Activated naive CD8-positive, alpha-beta T cell treated with anti-CD3 and anti-CD28 coated beads for 36 hours (primary cell): ENCODE data around the gene PSMD11. TPM values are rescaled to one million over a fixed set of nuclear protein-coding genes. Genes with fewer than 3 reads are reported as not detected.

Experiments
- DNase-seq: peaks from one replicate; pipeline ENCODE4 v3.0.0; 2021
- H3K27ac Mint-ChIP-seq: one replicate; pipeline ENCODE4 v1.8.0; 2022; ENCODE audit warnings: mild to moderate bottlenecking, moderate library complexity, mixed read lengths
- H3K27me3 Mint-ChIP-seq: one replicate; pipeline ENCODE4 v1.8.0; 2022; ENCODE audit warnings: mild to moderate bottlenecking, mixed read lengths
- H3K36me3 Mint-ChIP-seq: one replicate; pipeline ENCODE4 v1.8.0; 2021; ENCODE audit warnings: mild to moderate bottlenecking, mixed read lengths
- H3K4me1 Mint-ChIP-seq: one replicate; pipeline ENCODE4 v1.8.0; 2021; ENCODE audit warnings: mixed read lengths
- H3K4me3 Mint-ChIP-seq: one replicate; pipeline ENCODE4 v1.8.0; 2022; ENCODE audit warnings: mild to moderate bottlenecking, moderate library complexity, mixed read lengths
- H3K9me3 Mint-ChIP-seq: one replicate; pipeline ENCODE4 v1.8.0; 2022; ENCODE audit warnings: mixed read lengths
- total RNA-seq, 2 experiments: library from RNA; stranded (reverse); gene quantifications; one replicate each; pipeline ENCODE4 v1.2.3, GENCODE V29; 2021

The PSMD11 gene
- total RNA-seq, 2 experiments from 2014 or later, result 147 to 157 TPM

- H3K36me3 Mint-ChIP-seq, result peaks cover 35% of the 10 kb centered on the region
- H3K27me3 Mint-ChIP-seq, result no peaks in the 10 kb centered on the region
- no peak overlapping the region for H3K4me3 Mint-ChIP-seq
- peaks cover 19% of the 10 kb centered on the region for H3K4me1 Mint-ChIP-seq
- DNase-seq, result no peak
- H3K9me3 Mint-ChIP-seq, result no peaks in the 10 kb centered on the region
- H3K27ac Mint-ChIP-seq, result no peak overlapping the region
Measured at GRCh38 chr17:32452281-32452680, 8.0 kb downstream of the PSMD11 start.

GRCh38 chr17:32453370-32453769 lies 9.1 kb downstream of the PSMD11 start:
- H3K36me3 Mint-ChIP-seq, result peaks cover 42% of the 10 kb centered on the region
- H3K4me1 Mint-ChIP-seq, result peaks cover 27% of the 10 kb centered on the region
- H3K27me3 Mint-ChIP-seq, result no peaks in the 10 kb centered on the region
- no peak overlapping the region for H3K27ac Mint-ChIP-seq
- no peaks in the 10 kb centered on the region for H3K9me3 Mint-ChIP-seq
- H3K4me3 Mint-ChIP-seq, result no peak overlapping the region
- DNase-seq, result no peak

- DNase-seq, result no peak
- H3K4me1 Mint-ChIP-seq, result peaks cover 36% of the 10 kb centered on the region
- no peaks in the 10 kb centered on the region for H3K27me3 Mint-ChIP-seq
- H3K4me3 Mint-ChIP-seq, result no peak overlapping the region
- peak overlapping the region; percentile 26 for H3K27ac Mint-ChIP-seq
- peaks cover 58% of the 10 kb centered on the region for H3K36me3 Mint-ChIP-seq
- no peaks in the 10 kb centered on the region for H3K9me3 Mint-ChIP-seq
Measured at GRCh38 chr17:32458371-32458770, 14.1 kb downstream of the PSMD11 start.

- no peak for DNase-seq
- H3K36me3 Mint-ChIP-seq, result peaks cover 50% of the 10 kb centered on the region
- H3K4me1 Mint-ChIP-seq, result peaks cover 32% of the 10 kb centered on the region
- H3K27me3 Mint-ChIP-seq, result no peaks in the 10 kb centered on the region
- H3K27ac Mint-ChIP-seq, result no peak overlapping the region
- H3K9me3 Mint-ChIP-seq, result no peaks in the 10 kb centered on the region
- H3K4me3 Mint-ChIP-seq, result no peak overlapping the region
Measured at GRCh38 chr17:32460054-32460453, 15.7 kb downstream of the PSMD11 start.

GRCh38 chr17:32461498-32461852 lies 17.2 kb downstream of the PSMD11 start:
- no peaks in the 10 kb centered on the region for H3K27me3 Mint-ChIP-seq
- peaks cover 45% of the 10 kb centered on the region for H3K36me3 Mint-ChIP-seq
- no peaks in the 10 kb centered on the region for H3K9me3 Mint-ChIP-seq
- DNase-seq, result no peak
- H3K4me1 Mint-ChIP-seq, result peaks cover 30% of the 10 kb centered on the region
- no peak overlapping the region for H3K4me3 Mint-ChIP-seq
- no peak overlapping the region for H3K27ac Mint-ChIP-seq

- H3K9me3 Mint-ChIP-seq, result no peaks in the 10 kb centered on the region
- peak; percentile 58 for DNase-seq
- no peaks in the 10 kb centered on the region for H3K27me3 Mint-ChIP-seq
- H3K4me1 Mint-ChIP-seq, result peaks cover 30% of the 10 kb centered on the region
- H3K27ac Mint-ChIP-seq, result no peak overlapping the region
- peaks cover 41% of the 10 kb centered on the region for H3K36me3 Mint-ChIP-seq
- no peak overlapping the region for H3K4me3 Mint-ChIP-seq
Measured at GRCh38 chr17:32461853-32462617, 17.7 kb downstream of the PSMD11 start.

- H3K4me1 Mint-ChIP-seq, result peaks cover 20% of the 10 kb centered on the region
- no peaks in the 10 kb centered on the region for H3K27me3 Mint-ChIP-seq
- peaks cover 39% of the 10 kb centered on the region for H3K36me3 Mint-ChIP-seq
- no peak overlapping the region for H3K4me3 Mint-ChIP-seq
- no peaks in the 10 kb centered on the region for H3K9me3 Mint-ChIP-seq
- H3K27ac Mint-ChIP-seq, result no peak overlapping the region
- no peak for DNase-seq
Measured at GRCh38 chr17:32463304-32463703, 19.0 kb downstream of the PSMD11 start.

GRCh38 chr17:32464374-32464773 lies 20.1 kb downstream of the PSMD11 start:
- no peaks in the 10 kb centered on the region for H3K27me3 Mint-ChIP-seq
- H3K36me3 Mint-ChIP-seq, result peaks cover 36% of the 10 kb centered on the region
- peaks cover 17% of the 10 kb centered on the region for H3K4me1 Mint-ChIP-seq
- DNase-seq, result no peak
- no peaks in the 10 kb centered on the region for H3K9me3 Mint-ChIP-seq
- no peak overlapping the region for H3K4me3 Mint-ChIP-seq
- H3K27ac Mint-ChIP-seq, result no peak overlapping the region

- no peak for DNase-seq
- H3K27me3 Mint-ChIP-seq, result no peaks in the 10 kb centered on the region
- H3K4me3 Mint-ChIP-seq, result no peak overlapping the region
- no peaks in the 10 kb centered on the region for H3K9me3 Mint-ChIP-seq
- H3K36me3 Mint-ChIP-seq, result peaks cover 36% of the 10 kb centered on the region
- H3K4me1 Mint-ChIP-seq, result no peaks in the 10 kb centered on the region
- H3K27ac Mint-ChIP-seq, result no peak overlapping the region
Measured at GRCh38 chr17:32467949-32468348, 23.6 kb downstream of the PSMD11 start.

GRCh38 chr17:32470405-32471167 lies 26.3 kb downstream of the PSMD11 start:
- Mint-ChIP-seq H3K9me3 (no peaks in the 10 kb centered on the region), H3K27ac (no peak overlapping the region), H3K4me1 (no peaks in the 10 kb centered on the region), H3K36me3 (peaks cover 46% of the 10 kb centered on the region), H3K4me3 (no peak overlapping the region), H3K27me3 (no peaks in the 10 kb centered on the region)
- no peak for DNase-seq

- no peaks in the 10 kb centered on the region for H3K27me3 Mint-ChIP-seq
- DNase-seq, result no peak
- no peaks in the 10 kb centered on the region for H3K4me1 Mint-ChIP-seq
- H3K27ac Mint-ChIP-seq, result no peak overlapping the region
- no peak overlapping the region for H3K4me3 Mint-ChIP-seq
- no peaks in the 10 kb centered on the region for H3K9me3 Mint-ChIP-seq
- peaks cover 46% of the 10 kb centered on the region for H3K36me3 Mint-ChIP-seq
Measured at GRCh38 chr17:32471652-32472051, 27.3 kb downstream of the PSMD11 start.

- Mint-ChIP-seq H3K36me3 (peaks cover 37% of the 10 kb centered on the region), H3K27me3 (no peaks in the 10 kb centered on the region), H3K9me3 (no peaks in the 10 kb centered on the region), H3K4me1 (no peaks in the 10 kb centered on the region), H3K27ac (no peak overlapping the region), H3K4me3 (no peak overlapping the region)
- no peak for DNase-seq
Measured at GRCh38 chr17:32475258-32475657, 30.9 kb downstream of the PSMD11 start.

GRCh38 chr17:32477220-32477619 lies 32.9 kb downstream of the PSMD11 start:
- DNase-seq, result no peak
- Mint-ChIP-seq H3K27me3 (no peaks in the 10 kb centered on the region), H3K27ac (no peak overlapping the region), H3K4me1 (peaks cover under 1% of the 10 kb centered on the region), H3K36me3 (peaks cover 25% of the 10 kb centered on the region), H3K4me3 (no peak overlapping the region), H3K9me3 (no peaks in the 10 kb centered on the region)

- no peaks in the 10 kb centered on the region for H3K27me3 Mint-ChIP-seq
Measured at GRCh38 chr17:32479074-32479617, 34.8 kb downstream of the PSMD11 start.

GRCh38 chr17:32481193-32481592 lies 36.9 kb downstream of the PSMD11 start:
- Mint-ChIP-seq H3K4me1 (peaks cover 13% of the 10 kb centered on the region), H3K27me3 (no peaks in the 10 kb centered on the region), H3K36me3 (peaks cover 13% of the 10 kb centered on the region)

More at GRCh38 chr17:32479074-32479617, 34.8 kb downstream of the PSMD11 start:
- Mint-ChIP-seq H3K4me3 (no peak overlapping the region), H3K27ac (peak overlapping the region; percentile 44), H3K9me3 (no peaks in the 10 kb centered on the region), H3K36me3 (peaks cover 19% of the 10 kb centered on the region), H3K4me1 (peaks cover 9% of the 10 kb centered on the region)
- DNase-seq, result no peak

More at GRCh38 chr17:32481193-32481592, 36.9 kb downstream of the PSMD11 start:
- no peak overlapping the region for H3K4me3 Mint-ChIP-seq
- no peak for DNase-seq
- H3K9me3 Mint-ChIP-seq, result no peaks in the 10 kb centered on the region
- H3K27ac Mint-ChIP-seq, result no peak overlapping the region
